Measurements from ENCODE around the gene DCC.

DCC gene

GRCh38 chr18:52567360-52567759 is 227.4 kb downstream of the DCC start:
- no peak for TF ChIP-seq CTCF (IDR thresholded peaks at IDR 0.05; ENCODE audit: borderline replicate concordance, insufficient read depth, low read depth, low read length)
- no peak overlapping the region for H3K4me3 ChIP-seq (ENCODE audit: low read depth, low read length)

GRCh38 chr18:52569492-52569891 is 229.5 kb downstream of the DCC start:
- H3K4me3 ChIP-seq (ENCODE audit: low read depth, low read length): no peak overlapping the region
- TF ChIP-seq CTCF (IDR thresholded peaks at IDR 0.05; ENCODE audit: borderline replicate concordance, insufficient read depth, low read depth, low read length): no peak

- no peak for TF ChIP-seq CTCF (IDR thresholded peaks at IDR 0.05; ENCODE audit: borderline replicate concordance, insufficient read depth, low read depth, low read length)
- no peak overlapping the region for H3K4me3 ChIP-seq (ENCODE audit: low read depth, low read length)
Measured at GRCh38 chr18:52570975-52571374, 231.0 kb downstream of the DCC start.

- no peak overlapping the region for H3K4me3 ChIP-seq (ENCODE audit: low read depth, low read length)
- no peak for TF ChIP-seq CTCF (IDR thresholded peaks at IDR 0.05; ENCODE audit: borderline replicate concordance, insufficient read depth, low read depth, low read length)
Measured at GRCh38 chr18:52572036-52573000, 232.3 kb downstream of the DCC start.

- no peak overlapping the region for H3K4me3 ChIP-seq (ENCODE audit: low read depth, low read length)
- TF ChIP-seq CTCF (IDR thresholded peaks at IDR 0.05; ENCODE audit: borderline replicate concordance, insufficient read depth, low read depth, low read length): no peak
Measured at GRCh38 chr18:52577795-52578194, 237.8 kb downstream of the DCC start.

GRCh38 chr18:52582061-52582460 is 242.1 kb downstream of the DCC start:
- TF ChIP-seq CTCF (IDR thresholded peaks at IDR 0.05; ENCODE audit: borderline replicate concordance, insufficient read depth, low read depth, low read length): no peak
- H3K4me3 ChIP-seq (ENCODE audit: low read depth, low read length): no peak overlapping the region

- TF ChIP-seq CTCF (IDR thresholded peaks at IDR 0.05; ENCODE audit: borderline replicate concordance, insufficient read depth, low read depth, low read length): no peak
- no peak overlapping the region for H3K4me3 ChIP-seq (ENCODE audit: low read depth, low read length)
Measured at GRCh38 chr18:52582516-52582915, 242.5 kb downstream of the DCC start.
